Stimulated activated CD4-positive, alpha-beta T cell treated with anti-CD3 and anti-CD28 coated beads, TNF-alpha, amount 100 ng/mL, for 24 hours (primary cell): ENCODE measurements around the gene DLX3.

Experiments
- DNase-seq, 3 experiments: peaks; one replicate each; pipeline ENCODE4 v3.0.0-alpha.2; 2020; ENCODE audit warnings: low read depth in 3 of 3

DLX3 gene

DNA sequence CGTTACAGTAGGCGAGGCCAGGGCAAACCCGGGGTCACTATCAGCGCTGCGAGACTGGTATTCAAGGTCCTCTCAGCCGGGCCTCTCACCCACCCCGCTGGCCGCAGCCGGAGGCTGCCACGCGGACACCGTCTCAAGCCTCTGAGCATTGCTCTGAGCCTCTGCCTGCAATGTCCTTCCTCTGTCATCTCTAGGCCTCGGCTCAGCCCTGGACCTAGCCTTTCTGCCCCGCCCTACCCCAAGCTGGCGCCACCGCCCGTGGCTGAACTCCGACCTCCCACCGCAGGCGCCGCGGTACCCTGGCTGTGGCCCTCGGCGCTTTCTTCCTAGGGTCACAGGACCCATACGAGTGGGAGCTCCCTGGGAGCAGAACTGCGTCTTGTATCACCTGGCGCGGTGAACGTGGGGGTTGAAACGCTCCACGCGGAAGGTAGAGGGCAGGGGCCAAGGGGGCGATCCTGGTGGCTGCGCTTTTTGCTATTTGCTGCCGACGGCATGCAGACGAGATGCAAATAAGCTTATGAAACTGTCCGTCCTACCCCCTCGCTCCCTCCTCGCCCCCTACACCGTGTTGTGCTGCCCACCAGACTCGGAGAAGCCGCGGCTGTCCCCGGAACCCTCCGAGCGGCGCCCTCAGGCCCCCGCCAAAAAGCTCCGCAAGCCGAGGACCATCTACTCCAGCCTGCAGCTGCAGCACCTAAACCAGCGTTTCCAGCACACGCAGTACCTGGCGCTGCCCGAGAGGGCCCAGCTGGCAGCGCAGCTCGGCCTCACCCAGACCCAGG is 22.3 kb downstream of the DLX3 start:
- no peak for DNase-seq

DNA sequence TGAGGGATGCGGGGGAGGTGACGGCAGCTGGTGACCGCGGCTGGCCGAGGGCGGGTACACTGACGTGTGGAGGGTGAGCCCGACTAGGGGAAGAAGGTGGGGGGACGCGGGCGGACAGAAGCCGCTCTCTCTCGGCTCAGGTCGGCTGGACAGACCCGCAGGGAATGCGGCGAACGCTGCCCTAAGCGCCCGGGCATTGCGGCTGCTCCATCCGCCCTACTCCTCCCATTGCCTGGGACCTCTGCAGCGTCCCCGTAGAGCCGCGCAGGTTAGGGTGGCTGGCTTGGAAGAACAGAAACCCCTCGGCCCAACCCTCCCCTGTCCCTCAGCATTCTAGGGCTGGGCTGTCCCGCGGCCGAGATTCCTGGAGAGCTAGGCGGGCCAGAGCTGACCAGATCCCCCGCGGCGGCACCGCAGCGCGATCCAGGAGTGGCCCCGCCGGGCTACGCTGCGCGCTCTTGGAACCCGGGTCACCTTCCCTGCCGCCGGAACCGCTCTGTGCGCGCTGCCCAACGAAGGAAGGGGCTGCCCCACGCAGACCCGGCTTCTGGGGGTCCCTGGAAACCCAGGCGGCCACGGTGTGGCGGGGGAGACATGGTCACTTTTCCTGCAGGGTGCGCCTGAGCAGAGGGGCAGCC is 23.1 kb downstream of the DLX3 start:
- DNase-seq: no peak

DNA sequence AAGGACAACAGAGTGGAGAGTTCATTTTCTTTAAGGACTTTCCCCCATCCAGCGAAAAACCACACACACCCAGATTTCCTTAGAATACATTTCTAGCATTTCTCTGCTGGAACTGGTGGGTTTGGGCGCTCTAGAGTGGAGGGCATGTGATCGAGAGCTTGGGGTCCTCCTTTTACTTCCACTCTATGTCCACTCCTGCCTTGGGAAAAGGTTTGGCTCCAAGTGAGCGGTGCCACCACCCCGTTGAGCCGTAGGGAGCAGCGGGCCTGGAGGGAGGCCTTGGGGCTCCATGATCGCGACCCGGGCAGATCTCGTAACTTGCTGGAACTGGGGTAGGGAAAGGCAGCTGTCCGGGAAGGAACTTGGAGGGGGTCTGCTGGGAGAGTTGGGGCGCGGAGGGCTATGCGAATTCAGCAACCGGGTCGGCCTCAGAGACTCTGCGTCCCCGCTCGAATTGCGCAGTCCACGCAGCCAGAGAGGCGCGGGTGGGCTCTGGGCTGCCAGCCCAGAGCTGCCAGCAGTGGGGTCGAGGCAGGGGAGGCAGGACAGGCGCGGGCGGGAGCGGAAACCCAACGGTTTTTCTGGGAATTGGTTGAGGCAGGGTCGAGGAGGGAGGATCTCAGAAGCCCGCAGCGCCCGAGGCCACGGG is 23.7 kb downstream of the DLX3 start:
- no peak for DNase-seq

DNA sequence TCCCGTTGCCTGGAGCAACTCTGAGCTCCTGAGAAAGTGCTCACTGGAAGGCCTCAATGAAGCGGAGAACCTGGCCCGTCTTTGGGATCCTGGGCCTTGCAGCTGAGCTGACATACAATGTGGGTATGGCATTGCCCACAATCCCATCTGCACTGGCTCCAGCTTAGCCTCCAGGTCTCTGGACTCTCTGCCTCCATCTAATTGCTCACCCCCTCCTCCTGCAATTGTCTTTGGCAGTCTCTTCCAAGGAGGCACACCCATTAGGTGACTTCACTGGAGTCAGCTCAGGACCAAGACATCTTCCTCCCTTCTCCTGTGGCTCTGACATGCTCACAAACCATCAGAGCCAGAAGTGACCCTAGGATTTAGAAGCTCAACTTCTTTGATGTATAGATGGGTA is 24.5 kb downstream of the DLX3 start:
- DNase-seq: no peak

DNA sequence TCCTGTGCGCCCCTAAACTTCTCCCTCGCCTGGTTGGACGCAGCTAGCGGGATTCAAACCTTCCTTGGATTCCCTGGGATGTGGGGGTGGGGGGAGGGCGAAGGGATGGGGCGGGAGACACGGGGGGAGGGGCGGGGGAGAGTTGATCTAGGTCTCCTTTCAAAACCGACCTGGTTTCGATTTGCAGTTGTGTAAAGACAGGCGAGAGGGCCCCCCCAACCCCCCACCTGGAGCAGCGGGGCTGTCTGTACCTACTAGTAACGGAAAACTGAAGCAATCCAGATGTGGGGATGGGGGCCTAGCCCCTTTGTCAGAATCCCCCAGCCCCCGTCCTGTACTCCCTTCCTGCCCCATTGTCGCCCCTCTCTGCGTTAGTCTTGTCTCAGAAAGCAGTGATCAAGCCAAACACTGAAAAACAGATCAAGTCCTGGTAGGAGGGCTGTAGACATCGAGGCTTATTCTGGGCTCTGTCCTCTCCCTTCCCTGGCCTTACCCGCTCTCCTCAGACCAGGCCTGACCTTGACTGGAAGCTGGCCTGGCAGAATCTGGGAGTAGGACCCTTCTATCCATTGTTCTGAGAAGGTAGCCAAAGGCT is 25.1 kb downstream of the DLX3 start:
- no peak for DNase-seq

DNA sequence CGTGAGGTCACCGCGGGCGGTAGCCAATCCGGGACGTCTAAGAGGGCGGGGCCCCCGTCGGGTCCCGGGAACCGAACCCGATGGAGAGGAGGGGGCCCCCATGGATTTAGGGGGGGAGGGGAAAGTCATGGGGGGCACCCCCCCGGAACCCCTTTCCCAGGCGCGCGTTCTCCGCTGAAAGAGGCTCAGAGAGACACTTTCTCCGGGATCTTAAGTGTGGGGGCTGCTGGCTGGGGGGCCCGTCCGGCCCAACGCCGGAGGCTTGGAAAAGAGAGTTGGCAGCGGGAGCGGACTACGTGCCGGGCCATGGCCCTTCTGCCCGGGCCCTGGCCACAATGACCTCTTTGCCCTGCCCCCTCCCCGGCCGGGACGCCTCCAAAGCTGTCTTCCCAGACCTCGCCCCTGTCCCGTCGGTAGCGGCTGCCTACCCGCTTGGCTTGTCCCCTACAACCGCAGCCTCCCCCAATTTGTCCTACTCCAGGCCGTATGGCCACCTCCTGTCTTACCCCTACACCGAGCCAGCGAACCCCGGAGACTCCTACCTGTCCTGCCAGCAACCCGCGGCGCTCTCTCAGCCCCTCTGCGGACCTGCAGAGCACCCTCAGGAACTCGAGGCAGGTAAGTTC is 25.8 kb downstream of the DLX3 start, which contains the start of gene DLX4:
DLX4 (plus strand) TSS at position 57 of the 626 bp plus-strand sequence; CDS start at position 336, 279 bp downstream.
- DNase-seq: no peak

DNA sequence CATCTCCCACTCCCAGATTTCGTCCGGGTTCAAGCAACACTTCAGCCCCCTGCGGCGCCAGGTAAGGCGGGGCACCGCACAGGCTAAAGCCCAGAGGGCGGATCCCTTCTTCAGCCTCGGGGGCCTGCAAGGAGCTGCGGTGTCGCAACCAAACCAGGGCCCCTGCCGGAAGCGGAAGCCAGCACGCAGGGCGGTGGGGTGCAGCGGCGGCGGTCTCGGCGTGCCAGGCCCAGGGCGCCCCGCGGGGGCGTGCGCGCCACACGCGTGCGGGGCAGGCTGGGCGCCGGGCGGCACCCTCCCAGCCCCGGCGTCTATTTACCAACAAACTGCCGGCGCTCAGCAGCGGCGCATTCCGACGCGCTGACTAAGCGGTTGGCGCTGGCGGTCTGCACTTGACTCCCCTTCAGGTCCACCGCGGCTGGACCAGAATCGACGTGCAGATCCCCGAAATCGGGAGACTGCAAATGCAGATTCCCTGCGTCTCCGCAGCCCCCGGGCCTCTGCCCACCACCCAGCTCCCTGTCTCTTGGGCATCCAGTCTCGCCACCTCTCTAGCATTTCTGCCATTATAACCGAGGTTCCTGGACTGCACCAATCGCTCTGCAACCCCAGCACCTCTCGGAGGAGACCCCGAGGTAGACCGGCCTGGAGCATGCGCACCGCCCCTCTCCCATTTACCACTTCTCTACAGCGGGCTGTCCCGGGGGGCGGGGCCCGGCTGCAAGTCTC is 26.5 kb downstream of the DLX3 start:
- DNase-seq: peak; percentile 40 to 82 (median 60)

DNA sequence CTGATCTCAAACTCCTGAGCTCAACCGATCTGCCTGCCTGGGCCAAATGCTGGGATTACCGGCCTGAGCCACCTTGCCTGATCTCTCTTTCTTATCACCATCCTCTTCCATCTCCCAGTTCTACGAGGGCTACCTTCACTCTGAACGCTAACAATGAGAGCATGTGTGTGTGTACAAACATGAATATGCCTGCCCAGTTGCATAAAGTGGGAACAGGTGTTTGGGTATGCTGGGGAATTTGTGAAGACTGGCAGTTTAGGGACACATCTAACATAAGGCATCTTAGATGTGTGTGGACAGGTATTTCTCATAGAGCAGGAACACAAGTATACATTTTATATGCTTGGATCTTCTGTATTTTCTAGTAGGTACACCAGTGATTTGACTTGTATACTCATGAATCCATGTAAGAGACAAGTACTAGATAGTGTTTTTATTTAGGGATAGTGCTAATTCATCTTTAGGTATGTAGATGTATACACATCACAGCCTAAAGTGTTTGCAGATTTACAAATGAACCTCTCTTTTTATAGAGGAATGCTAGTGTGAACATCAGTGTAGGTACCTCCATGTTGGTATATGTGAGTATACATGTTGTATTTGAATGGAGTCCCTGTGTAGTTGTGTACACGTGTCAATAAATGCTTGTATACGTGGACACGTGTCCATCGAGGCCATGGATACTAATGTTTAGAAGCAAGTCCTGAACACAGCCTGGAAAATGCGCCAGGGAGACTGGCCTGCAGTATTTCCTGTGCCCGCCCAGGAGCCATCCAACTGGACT is 27.2 kb downstream of the DLX3 start:
- DNase-seq: no peak

DNA sequence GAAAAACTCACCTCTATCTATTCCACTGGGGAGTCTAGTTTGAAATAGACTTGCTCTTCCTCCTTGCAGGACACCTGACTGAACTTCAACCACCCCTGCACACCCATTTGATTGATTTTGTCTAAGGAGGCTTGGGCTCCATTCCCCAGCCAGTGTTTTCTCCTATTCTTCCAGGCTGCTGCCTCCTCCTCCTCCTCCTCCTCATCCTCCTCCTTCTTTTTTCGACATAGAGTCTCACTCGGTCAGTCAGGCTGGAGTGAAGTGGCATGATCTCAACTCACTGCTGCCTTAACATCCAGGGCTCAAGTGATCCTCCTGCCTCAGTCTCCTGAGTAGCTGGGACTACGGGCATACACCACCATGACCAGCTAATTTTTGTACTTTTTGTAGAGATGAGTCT is 27.8 kb downstream of the DLX3 start:
- DNase-seq: no peak

DNA sequence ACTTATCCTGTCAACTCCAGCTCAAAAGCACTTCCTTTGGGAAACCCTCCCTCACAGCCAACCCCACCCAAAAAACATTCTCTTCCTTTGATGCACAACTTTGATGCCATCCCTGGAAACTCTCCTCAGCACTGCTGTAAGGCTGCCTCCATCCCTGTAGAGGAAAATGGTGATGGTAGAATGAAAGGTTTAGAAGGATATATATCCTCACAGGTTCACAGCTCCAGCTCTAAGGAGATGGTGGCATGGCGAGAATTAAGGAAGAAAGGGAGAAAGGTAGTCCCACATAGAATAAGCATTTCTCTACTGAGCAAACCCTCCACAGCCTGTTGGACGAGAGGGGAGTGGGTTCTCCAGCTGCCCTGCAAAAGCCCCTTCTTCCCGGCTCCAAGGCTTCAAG is 28.3 kb downstream of the DLX3 start:
- no peak for DNase-seq

DNA sequence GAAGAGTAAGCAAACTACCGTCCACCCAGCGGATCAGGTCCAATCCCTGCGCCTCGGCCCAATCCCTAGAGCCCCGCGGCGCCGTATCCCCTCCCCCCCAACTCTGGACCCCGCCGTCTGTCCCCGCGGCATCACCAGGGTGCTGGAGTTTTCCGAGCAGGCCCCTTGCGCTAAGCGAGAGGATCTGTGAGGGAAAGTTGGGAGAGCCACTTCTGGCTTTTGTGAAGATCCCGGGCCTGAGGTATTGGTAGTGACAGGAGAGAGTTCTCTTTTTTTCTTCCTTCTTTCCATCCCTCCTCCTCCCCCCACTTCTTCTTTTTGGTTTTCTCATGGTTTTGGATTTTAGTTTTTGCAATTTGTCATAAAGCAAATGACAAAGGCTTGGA is 29.5 kb downstream of the DLX3 start:
- DNase-seq: no peak

DNA sequence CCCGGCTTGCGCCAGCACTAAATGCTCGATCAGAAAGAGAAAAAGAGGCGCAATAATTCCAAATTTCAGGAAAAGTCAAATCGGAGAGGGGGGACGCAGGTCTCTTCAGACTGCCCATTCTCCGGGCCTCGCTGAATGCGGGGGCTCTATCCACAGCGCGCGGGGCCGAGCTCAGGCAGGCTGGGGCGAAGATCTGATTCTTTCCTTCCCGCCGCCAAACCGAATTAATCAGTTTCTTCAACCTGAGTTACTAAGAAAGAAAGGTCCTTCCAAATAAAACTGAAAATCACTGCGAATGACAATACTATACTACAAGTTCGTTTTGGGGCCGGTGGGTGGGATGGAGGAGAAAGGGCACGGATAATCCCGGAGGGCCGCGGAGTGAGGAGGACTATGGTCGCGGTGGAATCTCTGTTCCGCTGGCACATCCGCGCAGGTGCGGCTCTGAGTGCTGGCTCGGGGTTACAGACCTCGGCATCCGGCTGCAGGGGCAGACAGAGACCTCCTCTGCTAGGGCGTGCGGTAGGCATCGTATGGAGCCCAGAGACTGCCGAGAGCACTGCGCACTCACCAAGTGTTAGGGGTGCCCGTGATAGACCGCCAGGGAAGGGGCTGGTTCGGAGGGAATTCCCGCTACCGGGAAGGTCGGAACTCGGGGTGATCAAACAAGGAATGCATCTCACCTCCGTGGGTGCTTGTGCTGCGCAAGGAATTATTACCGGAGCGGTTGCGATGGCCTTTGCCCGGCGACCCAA is 30.1 kb downstream of the DLX3 start:
- peak in 1 of 3 experiments; percentile 30 for DNase-seq

DNA sequence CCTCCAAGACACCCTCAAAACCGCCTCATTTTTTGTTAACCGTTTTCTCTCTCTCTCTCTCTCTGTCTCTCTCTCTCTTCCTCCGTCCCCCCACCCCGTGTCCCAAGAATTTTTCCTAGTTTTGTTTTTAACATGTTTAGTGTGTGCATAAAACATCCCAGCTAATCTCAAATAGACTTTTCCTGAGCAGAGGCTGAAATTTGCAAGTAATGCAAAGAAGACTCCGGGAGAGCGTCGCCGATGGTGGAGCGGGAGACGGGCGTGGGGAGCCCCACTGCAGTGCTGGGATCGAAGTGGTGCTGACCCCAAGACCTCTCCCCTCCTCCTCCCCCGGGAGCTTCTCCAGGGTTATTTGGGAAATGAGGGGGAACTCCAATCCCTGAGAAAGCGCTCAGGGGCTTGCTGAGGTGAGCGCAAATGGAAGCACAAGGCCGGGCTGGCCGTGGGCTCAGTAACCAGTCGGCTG is 30.7 kb downstream of the DLX3 start:
- no peak for DNase-seq

DNA sequence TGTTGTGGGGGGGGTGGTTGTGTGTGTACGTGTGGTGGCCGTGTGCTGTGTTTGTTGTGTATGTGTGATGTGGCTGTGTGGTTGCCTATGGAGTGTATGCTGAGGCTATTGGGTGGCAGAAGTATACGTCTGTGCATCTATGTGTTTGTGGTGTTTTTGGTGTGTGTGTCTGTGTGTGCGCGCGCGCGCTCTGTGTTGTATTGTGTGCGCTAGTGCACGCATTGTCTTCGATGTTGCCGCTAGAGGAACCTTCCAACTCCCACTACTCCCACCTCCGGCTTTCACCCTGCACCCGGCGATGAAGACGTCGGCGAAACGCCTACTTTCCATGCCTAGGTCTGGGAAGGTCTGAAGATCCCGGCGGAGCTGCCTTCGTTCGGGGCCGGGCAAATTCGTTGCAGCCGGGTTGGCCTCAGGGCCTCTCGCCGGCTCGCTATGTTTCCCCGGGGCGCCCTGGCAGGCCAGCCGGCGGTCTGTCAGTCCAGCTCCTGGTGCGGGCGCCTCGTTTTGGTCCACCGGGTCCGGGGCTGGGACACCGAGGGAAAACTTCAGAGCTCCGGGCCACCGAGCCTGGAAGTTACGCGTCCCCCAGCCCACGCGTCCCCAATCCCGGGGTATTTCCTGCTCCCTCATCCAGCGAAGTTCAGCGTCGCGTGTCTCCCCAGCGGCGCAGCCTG is 31.3 kb downstream of the DLX3 start:
- no peak for DNase-seq

DNA sequence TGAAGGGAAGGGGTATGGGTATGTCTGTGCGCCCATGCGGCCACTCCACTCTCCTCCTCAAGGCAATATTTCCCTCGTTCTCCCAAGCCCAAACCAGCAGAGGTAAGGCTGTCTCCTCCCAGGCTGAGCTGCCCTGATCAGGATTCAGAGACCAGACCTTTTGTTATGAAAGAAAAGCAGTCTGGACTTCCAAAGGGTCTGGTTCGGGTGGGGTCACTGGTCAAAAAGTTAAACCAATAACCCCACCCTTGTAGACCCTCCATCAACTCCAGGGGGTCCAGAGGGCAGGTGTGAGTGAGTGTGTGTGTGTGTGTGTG is 31.8 kb downstream of the DLX3 start:
- no peak for DNase-seq

DNA sequence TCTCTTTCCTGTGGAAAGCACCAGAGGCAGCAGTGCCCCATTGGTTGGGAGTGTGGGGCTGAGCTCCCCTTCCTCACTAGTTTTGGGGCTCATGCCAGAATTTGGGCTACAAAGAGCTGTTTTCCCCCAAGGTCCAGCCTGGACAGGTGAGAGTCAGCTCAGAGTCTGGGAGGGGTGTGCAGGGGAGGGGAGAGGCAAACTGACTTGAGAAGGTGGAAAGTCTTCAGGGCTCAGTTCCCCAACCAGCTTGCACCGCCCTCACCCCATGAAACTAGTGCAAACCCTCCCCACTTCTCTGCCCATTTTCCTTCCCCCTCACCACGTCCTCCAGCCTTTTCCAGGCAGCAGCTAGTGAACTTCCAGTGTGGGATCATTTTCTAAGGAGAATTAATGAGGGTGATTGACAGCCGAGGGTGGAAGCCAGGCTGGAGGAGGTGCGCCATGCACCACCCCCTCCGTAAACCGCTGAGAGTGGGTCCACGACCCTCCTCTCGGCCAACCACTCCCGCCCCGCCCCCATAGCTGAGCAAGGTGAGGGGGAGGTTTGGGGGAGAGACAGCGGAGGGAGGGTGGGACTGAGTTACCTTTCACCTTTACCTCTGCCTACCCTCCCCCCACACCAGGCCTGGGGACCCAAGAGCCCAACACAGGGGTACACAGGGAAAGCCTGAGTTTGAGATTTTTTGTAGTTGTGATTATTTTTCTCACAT is 32.3 kb downstream of the DLX3 start:
- no peak for DNase-seq

DNA sequence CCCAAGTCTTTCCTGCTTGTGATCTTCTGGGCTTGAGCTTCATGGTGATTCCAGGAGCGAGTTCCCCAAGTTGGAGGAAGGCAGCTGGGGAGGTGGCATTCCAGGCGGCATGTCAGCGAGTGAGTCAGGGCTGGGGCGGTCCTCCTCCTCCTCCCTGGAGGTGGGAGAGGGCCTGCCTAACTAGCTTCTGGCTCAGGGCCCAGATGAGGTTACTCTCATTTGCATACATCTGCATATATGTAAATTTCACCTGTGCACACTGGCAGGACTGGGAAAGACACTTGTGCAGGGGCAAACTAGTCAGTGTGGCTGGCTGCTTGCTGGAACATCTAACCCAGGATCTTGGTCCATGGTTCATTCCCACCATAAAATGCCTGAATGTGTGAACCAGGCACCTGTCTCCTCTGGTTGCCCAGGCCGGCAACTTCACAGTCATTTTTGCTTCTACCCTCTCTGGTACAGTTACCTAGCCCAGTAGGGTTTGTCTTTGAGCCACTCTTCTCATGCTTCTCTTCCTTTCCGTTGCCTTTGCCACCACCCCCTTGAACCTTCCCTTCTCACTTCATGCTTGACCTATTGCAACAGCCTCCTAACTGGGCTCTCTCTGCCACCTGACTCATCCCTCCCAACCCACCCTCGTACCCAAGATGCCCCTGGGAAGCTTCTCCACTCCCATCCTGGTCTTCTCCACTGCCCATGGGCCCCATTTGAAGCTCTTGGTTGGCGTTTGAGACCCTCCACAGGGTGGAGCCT is 35.7 kb downstream of the DLX3 start:
- no peak for DNase-seq

DNA sequence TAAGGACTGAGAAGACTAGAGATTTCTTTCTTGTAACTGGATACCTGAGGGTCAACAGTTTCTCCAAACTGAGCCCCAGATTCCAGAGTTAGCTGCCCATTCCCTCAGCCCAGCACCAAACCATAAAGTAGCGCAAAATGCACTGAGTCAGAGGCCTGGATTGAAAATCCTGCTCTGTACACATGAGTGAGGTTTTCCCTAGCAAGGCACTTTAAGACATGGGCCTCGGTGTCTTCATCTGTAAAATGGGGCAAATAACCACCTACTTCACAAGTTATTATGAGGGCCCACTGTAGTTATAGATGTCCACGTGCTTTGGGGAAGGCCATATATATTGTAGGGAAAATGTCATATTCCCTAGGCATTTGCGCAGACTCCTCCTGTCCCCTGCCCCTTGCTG is 36.3 kb downstream of the DLX3 start:
- no peak for DNase-seq
